GM12878 (cell line): ENCODE results near the gene LUZP2. TPM values are rescaled to one million over a fixed set of nuclear protein-coding genes. Genes with fewer than 3 reads are reported as not detected.

Source experiments
- ATAC-seq: fragments of 200-7000 bp; cut with Tn5 transposase; 3 replicates; pipeline ENCODE4 v1.9.1; 2020; ENCODE audit warnings: mild to moderate bottlenecking, moderate library complexity
- BruUV-seq: library from RNA; stranded (reverse); fragments of 400-500 nt; replicated peaks from 2 replicates; lab custom pipeline; 2021; lab: Mats Ljungman, UMichigan
- CTCF ChIA-PET: fragments of 300-600 bp; sonication (Branson Sonifier 250); formaldehyde crosslinking; extraction: SDS; loops from one replicate; lab custom pipeline; 2021; ENCODE audit warnings: inconsistent platforms; lab: Yijun Ruan, JAX
- POLR2A ChIA-PET: fragments of 350-600 bp; formaldehyde crosslinking; extraction: SDS; loops from one replicate; lab custom pipeline; 2021; ENCODE audit warnings: inconsistent platforms; lab: Charles Lee
- RAD21 ChIA-PET: fragments of 300-600 bp; sonication (Branson Sonifier 250); formaldehyde crosslinking; loops from one replicate; lab custom pipeline; 2023; ENCODE audit warnings: antibody characterized with exemption; ENCODE audit not compliant: unreplicated experiment; lab: Charles Lee
- SMC1A ChIA-PET: fragments of 300-600 bp; sonication (Branson Sonifier 250); formaldehyde crosslinking; loops from one replicate; lab custom pipeline; 2023; ENCODE audit not compliant: unreplicated experiment, uncharacterized antibody; lab: Charles Lee
- DNase-seq: peaks from one replicate; pipeline ENCODE4 v3.0.0-alpha.2; 2011; ENCODE audit warnings: low read depth, low spot score
- FAIRE-seq: peaks from 3 replicates; lab custom pipeline; 2011; peaks lifted over from hg19 to GRCh38; lab: Jason Lieb, UNC
- H2AFZ ChIP-seq: 2 replicates; pipeline ENCODE4 v1.6.0; 2011; ENCODE audit warnings: low read depth, low read length, control low read depth; ENCODE audit not compliant: control insufficient read depth
- H3K27ac ChIP-seq: 2 replicates; pipeline ENCODE4 v1.5.1; 2011; ENCODE audit warnings: control low read depth; ENCODE audit not compliant: control insufficient read depth, insufficient read depth
- H3K27me3 ChIP-seq, 2 experiments: replicated peaks in 1 of 2; 2 replicates each; pipeline versions ENCODE4 v1.6.0 to v1.6.1; 2011; ENCODE audit warnings: low read length in 1 of 2; ENCODE audit not compliant: control insufficient read depth in 2 of 2, insufficient read depth in 2 of 2
- H3K36me3 ChIP-seq, 2 experiments: 2 replicates each; pipeline ENCODE4 v1.5.1; 2011; ENCODE audit warnings: low read length in 1 of 2; ENCODE audit not compliant: control insufficient read depth in 2 of 2, insufficient read depth in 2 of 2
- H3K4me1 ChIP-seq: 2 replicates; pipeline ENCODE4 v1.6.1; 2011; ENCODE audit warnings: mild to moderate bottlenecking, low read length, moderate library complexity, mixed read lengths; ENCODE audit not compliant: control insufficient read depth, insufficient read depth
- H3K4me2 ChIP-seq: 2 replicates; pipeline ENCODE4 v1.6.0; 2011; ENCODE audit warnings: control low read depth; ENCODE audit not compliant: control insufficient read depth, insufficient read depth
- H3K4me3 ChIP-seq: fragments of 200-600 bp; sonication (generic); 2 replicates; pipeline ENCODE4 v1.5.1; 2016
- H3K79me2 ChIP-seq: 2 replicates; pipeline ENCODE4 v1.6.0; 2011; ENCODE audit warnings: low read length; ENCODE audit not compliant: control insufficient read depth, insufficient read depth
- H3K9ac ChIP-seq: 2 replicates; pipeline ENCODE4 v1.8.0; 2011; ENCODE audit warnings: low read length, control low read depth, mixed read lengths; ENCODE audit not compliant: control insufficient read depth, insufficient read depth
- H3K9me3 ChIP-seq: replicated peaks from 3 replicates; pipeline ENCODE4 v1.5.1; 2011; ENCODE audit warnings: mild to moderate bottlenecking, low read length; ENCODE audit not compliant: control insufficient read depth, insufficient read depth
- H4K20me1 ChIP-seq: 2 replicates; pipeline ENCODE4 v1.6.0; 2011; ENCODE audit not compliant: control insufficient read depth, insufficient read depth
- BMI1 ChIP-seq: fragments of 450-650 bp; IDR thresholded peaks from 2 replicates; pipeline ENCODE4 v1.6.1; 2016; ENCODE audit warnings: mild to moderate bottlenecking, moderate library complexity, borderline replicate concordance
- BRCA1 ChIP-seq: IDR thresholded peaks from 2 replicates; pipeline ENCODE4 v1.6.1; 2011; ENCODE audit warnings: low read depth, low read length, improper control_type of control experiment
- CHD4 ChIP-seq: fragments of 200-600 bp; sonication (generic); IDR thresholded peaks from 2 replicates; pipeline ENCODE4 v1.6.1; 2016; ENCODE audit warnings: mild to moderate bottlenecking
- CREM ChIP-seq: IDR thresholded peaks from 2 replicates; pipeline ENCODE4 v1.6.1; 2014; ENCODE audit warnings: antibody characterized with exemption, low read depth
- ELK1 ChIP-seq: IDR thresholded peaks from 2 replicates; pipeline ENCODE4 v1.6.1; 2012; ENCODE audit warnings: low read depth, low read length, improper control_type of control experiment
- GATAD2B ChIP-seq: fragments of 450-650 bp; conservative IDR thresholded peaks from 2 replicates; pipeline ENCODE4 v1.6.1; 2017; ENCODE audit warnings: low read depth, mild to moderate bottlenecking, moderate library complexity
- HDAC6 ChIP-seq: fragments of 200-600 bp; sonication (generic); IDR thresholded peaks from one replicate; pipeline ENCODE4 v1.8.0; 2017; ENCODE audit warnings: antibody characterized with exemption; ENCODE audit not compliant: unreplicated experiment
- IRF3 ChIP-seq: fragments of 450-650 bp; IDR thresholded peaks from 2 replicates; pipeline ENCODE4 v1.6.1; 2014; ENCODE audit warnings: mild to moderate bottlenecking
- PKNOX1 ChIP-seq: fragments of 450-650 bp; IDR thresholded peaks from 2 replicates; pipeline ENCODE4 v1.6.1; 2016; ENCODE audit warnings: mild to moderate bottlenecking
- USF1 ChIP-seq: IDR thresholded peaks from 2 replicates; pipeline ENCODE4 v1.6.1; 2011; ENCODE audit warnings: borderline replicate concordance, low read depth, mild to moderate bottlenecking, moderate library complexity, mixed read lengths, low read length; ENCODE audit not compliant: insufficient read depth; ENCODE audit errors: extremely low read length
- ZNF207 ChIP-seq: fragments of 450-650 bp; IDR thresholded peaks from 2 replicates; pipeline ENCODE4 v1.6.1; 2014; ENCODE audit warnings: antibody characterized with exemption, mild to moderate bottlenecking, borderline replicate concordance
- WGBS: methylation state at CpG from one replicate; pipeline ENCODE4 v1.1.6; 2016; ENCODE audit warnings: low lambda C conversion rate; ENCODE audit not compliant: insufficient replicate concordance, insufficient coverage; ENCODE audit errors: missing lambda C conversion rate; 5-methylcytosine and 5-hydroxymethylcytosine counted together
- in situ Hi-C: fragments of 300-500 bp; cut with MboI; formaldehyde crosslinking; loops from 9 replicates; pipeline ENCODE4 v1.14.3; 2018; ENCODE audit warnings: mixed read lengths
- intact Hi-C: fragments of 100-400 bp; cut with micrococcal nuclease; formaldehyde crosslinking; loops from one replicate; pipeline ENCODE4 v1.14.2; 2022; ENCODE audit not compliant: unreplicated experiment
- polyA plus RNA-seq, 11 experiments: library from polyadenylated mRNA; depleted of rRNA in 4 of 11; unstranded in 6 of 11; stranded (reverse) in 5 of 11; fragments of >200 nt; fragmentation: Nextera tagmentation in 4 of 11; fragmentation: Illumina TruSeq in 1 of 11; extraction: Ambion mirVana in 4 of 11; extraction: Trizol in 1 of 11; gene quantifications; 1 replicate in 1 of 11; 2 replicates in 10 of 11; pipeline versions ENCODE4 v1.2.1 to v1.2.3, GENCODE V29; 2011 to 2016; ENCODE audit warnings: inconsistent platforms in 2 of 11, missing spikeins in 2 of 11, low read depth in 1 of 11
- total RNA-seq, 4 experiments: library from RNA; depleted of rRNA in 3 of 4; stranded (reverse); fragments of >200 nt in 3 of 4; fragmentation: Illumina TruSeq in 1 of 4; extraction: Trizol in 1 of 4; gene quantifications; 2 replicates each; pipeline versions ENCODE4 v1.2.1 to v1.2.3, GENCODE V29; 2013 to 2021

LUZP2 gene
- total and polyA plus RNA-seq, 10 of the 15 experiments (the other 5 are each of a cell fraction or from before 2014, with no cell fraction given): not detected

- CTCF ChIA-PET: no interaction called here
- Histone ChIP-seq H3K79me2 (no peaks in the 10 kb centered on the region), H4K20me1 (no peaks in the 10 kb centered on the region), H3K9ac (no peak overlapping the region), H3K4me1 (no peaks in the 10 kb centered on the region), H3K27me3 (no peaks in the 10 kb centered on the region), H3K36me3 (no peaks in the 10 kb centered on the region), H3K4me3 (no peak overlapping the region), H3K9me3 (no peaks in the 10 kb centered on the region), H2AFZ (no peak overlapping the region), H3K4me2 (no peak overlapping the region), H3K27ac (no peak overlapping the region)
- ATAC-seq (no peak), DNase-seq (no peak), FAIRE-seq (no peak)
- POLR2A ChIA-PET: no interaction called here
- intact Hi-C loops: no loop called here
- RAD21 ChIA-PET: no interaction called here
- BruUV-seq: no TSS peak
- no peak for TF ChIP-seq USF1
- TF ChIP-seq BRCA1: no peak
- no peak for TF ChIP-seq ZNF207
- no peak for TF ChIP-seq PKNOX1
- TF ChIP-seq ELK1: no peak
- no peak for TF ChIP-seq CHD4
- TF ChIP-seq HDAC6: no peak
- TF ChIP-seq BMI1: no peak
- no peak for TF ChIP-seq IRF3
- TF ChIP-seq CREM: no peak
- TF ChIP-seq GATAD2B: no peak
- in situ Hi-C loops: no loop called here
- WGBS: 47% methylated on average over 2 of the region's 2 CpGs
- SMC1A ChIA-PET: no interaction called here
These were observed 375.3 kb downstream of the LUZP2 start for GRCh38 chr11:24872186-24872585.
